ENCODE data around the gene DUS1L.

Gene DUS1L

DNA sequence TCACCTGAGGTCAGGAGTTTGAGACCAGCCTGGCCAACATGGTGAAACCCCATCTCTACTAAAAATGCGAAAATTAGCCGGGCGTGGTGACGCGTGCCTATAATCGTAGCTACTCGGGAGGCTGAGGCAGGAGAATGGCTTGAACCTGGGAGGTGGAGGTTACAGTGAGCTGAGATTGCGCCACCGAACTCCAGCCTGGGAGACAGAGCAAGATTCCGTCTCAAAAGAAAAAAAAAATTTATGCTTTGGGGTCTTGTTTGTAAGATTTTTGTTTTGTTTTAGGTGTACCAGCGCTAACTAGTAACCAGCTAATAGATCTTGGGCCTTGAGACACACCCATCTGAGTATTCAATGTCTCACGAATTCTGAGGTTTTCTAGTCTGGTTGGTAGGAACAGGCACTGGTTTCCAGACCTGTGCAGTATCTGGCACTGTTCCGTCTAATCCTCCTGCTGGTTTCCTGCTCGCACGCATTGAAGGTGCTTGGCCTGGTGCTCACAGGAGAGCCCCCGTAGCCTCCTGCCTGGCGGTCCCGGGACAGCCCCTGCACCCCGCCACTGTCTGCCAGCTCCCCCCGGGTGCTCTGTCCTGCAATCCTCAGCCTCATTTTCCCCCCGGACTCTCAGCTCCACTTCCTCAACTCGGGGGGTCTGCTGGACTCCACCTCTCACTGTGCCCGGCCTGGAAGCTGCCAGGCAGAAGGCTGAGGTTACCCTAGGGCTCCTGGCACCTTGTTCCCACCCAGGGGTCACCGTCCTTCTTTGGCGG lies 10.6 kb upstream of the DUS1L start:
- DNase-seq, result no peak

DNA sequence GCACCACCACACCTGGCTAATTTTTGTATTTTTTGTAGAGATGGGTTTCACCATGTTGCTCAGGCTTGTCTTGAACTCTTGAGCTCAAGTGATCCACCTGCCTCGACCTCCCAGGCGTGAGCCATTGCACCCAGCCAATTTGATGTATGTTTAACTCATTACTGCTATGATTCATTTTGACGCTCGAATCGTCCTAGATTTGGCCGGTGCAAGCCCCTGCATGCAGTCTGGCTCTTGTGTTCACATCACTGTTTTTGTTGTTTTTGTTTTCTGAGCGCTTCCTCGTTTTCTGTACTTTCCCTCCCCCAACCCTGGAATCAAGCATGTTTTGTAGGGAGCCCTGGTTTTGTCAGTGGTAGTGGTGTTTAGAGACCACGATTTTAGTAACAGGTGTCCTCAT lies 7.8 kb upstream of the DUS1L start:
- DNase-seq, result no peak

DNA sequence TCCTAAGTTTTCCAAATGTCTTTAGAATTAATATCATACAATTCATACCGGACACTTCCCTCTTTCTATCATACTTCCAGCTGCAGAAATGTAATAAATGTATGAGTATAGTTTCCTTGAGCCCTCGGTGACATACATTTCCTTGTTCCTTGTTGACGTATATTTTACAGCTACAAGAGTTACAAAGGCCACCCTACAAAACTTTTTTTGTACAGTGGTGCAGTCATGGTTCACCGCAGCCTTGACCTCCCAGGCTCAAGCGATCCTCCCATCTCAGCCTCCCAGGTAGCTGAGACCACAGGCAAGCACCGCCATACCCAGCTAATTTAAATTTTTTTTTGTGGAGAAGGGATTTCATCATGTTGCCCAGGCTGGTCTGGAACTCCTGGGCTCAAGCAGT lies 7.2 kb upstream of the DUS1L start:
- no peak for DNase-seq

DNA sequence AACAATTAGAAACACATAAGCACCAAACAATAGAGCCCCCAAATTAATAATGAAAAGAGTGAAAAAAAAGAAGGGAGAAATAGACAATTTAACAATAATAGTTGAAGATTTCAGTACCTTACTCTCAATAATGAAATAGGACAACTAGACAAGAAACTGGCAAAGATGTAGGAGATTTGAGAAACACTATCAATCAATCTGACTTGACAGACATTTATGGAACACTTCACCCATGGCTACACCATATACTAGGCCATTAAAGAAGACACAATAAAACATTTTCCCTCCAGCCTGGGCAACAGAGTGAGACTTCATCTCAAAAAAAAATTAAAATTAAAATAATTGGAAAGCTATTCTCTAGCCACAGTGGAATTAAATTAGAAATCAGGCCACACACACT lies 5.0 kb upstream of the DUS1L start:
- DNase-seq, result no peak

DNA sequence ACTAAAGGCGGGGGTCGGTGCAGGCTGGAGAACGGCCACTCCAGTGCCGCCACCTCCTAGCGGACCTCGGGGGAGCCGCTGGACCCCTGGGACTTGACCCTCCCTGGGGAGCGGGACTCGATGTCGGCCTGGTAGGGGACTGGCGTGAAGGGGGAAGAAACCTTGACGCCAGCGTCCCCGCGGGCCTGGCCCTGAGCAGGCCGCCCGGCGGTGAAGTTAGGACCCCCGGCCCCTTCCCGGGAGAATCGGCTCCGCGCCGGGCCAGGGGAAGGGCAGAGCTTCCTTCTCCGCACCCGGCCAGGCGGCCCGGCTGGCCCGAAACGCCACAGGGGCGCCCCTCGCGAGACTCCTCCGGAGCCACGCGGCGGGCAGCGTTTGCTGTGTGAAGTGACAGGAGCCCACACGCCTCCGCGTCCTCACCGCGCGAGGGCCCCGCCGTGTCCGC lies 389 bp downstream of the DUS1L start:
- DNase-seq, result no peak

DNA sequence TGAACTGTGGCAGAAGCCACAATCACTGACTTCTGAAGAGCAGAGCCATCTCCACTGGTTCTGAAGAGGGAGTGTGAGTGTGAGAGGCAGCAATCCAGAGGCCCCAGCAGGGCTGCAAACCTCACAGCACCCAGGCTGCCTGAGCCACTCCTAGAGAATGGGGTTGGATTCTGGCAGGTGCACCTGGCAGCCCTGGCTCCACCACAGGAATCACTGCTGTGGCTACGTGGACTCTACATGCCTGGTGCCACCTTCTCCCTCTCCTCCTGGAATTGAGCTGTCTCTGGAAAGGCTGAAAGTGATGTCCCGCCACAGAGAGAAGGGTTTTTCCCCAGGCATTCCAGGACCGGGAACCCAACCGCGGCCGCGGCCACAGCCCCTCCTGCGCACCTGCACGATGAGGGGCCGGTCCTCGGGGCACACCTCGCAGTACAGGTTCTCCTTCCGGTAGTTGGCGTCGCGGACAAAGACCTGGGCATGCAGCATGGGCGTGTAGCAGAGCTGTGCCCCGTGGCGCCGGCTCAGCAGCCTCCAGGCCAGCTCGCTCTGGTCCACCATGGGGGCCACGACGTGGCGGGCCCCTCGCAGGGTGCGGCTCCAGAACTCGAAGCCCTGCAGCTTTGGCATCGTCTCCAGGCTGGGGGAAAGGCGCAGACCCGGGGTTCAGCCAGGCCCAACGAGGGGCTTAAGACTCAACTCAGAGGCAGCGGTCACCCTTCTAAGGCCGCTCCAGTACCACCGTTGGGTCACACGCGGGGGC lies 991 bp downstream of the DUS1L start:
- DNase-seq, result no peak

DNA sequence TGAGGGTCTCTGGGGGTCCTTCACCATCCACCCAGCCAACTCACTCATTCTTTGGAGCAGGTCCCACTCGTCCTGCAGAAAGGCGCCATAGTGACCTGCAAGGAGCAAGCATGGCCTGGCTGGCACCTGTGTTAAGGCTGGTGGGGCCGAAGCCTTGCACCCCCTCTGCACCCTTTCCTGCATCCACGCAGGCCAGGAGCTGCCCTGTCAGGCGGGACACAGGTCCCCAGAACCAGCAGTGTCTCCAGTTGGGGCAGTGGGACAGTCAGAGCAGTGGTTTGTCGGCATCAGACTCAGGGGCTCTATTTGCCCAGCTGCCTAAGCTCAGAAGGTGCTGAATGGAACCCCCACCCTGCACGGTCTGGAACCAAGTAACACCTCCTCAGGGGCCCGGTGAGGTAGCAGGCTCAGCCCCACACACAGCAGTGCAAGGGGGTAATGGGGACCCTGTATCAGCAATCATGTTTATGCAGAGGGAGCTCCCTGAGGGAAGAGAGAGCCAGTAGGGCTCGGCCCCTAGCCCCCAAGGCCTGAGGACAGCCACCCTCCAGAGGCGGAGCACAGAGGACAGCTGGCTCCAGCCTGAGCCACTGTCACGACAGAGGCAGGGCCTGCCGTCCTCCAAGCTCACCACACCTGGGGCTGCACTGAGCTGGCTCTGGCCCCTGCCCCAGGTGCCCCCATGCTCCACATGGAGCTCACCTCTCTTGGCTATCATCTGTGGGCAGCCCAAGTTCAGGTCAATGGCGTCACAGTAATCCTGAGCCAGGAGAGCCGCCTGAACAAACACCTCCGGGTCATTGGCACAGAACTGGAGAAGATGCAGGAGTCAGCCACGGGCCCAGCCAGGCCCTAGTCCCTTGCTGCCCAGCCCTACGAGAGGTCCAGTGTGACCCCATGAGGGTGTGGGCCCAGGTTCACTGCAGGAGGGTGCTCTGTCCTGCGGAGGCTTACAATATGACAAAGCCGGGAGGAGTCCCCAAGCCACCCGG lies 1.9 kb downstream of the DUS1L start:
- no peak for DNase-seq

DNA sequence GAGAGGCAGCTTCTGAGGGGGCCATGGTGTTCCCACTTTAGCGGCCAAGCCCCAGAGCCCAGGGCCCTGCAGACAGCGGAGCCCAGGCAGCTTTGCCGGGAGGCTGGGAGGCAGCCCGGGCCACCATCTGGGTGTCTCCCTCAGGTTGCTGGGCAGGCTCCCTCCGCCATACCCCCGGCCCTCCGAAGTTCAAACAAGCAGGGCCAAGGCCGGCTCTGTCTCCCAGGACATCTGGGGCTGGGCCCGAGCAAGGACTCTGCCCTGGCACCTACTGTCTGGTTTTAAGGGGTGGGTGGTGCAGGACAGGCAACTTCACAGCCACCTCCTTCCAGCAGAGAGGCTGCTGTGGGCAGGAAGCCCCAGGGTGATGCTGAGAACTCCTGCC lies 2.6 kb downstream of the DUS1L start:
- DNase-seq, result no peak

DNA sequence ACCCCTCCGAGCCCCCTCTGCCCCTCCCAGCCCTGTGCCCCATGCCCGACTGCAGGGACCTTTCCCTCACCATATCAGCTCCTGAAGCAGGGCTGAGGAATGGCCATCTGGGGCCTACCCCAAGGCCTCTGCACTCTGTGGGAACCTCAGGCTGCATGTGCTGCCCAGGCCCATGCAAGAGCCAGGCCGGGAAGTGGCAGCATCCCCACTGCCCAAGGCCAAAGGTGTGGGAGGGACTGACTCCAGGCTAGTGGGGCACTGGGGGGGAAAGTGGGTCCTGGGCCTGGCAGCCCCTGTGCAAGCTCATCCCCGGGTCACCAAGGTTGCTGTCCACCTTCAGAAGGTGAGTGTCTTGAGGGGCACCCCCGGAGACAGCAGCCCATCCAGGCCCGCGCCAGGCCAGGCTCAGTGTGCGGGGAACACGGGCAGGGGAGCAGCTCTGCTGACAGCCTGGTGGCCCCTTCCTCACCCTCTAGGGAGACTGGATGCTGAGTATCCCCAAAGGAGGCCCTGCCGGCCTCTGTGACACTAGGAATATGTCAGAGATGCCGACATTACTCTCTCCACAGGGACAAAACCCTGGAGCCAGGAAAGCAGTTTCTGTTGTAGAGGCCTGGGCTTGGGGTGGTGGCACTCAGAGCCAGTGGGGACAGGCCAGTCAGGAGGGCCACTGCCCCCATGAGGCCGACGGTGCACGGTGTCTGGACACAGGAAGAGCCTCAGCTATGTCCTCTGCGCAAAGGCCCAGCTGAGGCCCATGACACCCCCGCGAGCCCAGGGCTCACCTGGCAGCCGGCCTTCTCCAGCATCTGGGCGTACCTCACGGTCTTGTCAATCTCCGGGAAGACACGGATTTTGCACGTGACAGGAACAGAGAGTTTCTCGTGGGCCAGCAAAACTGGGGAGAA lies 3.3 kb downstream of the DUS1L start:
- no peak for DNase-seq

DNA sequence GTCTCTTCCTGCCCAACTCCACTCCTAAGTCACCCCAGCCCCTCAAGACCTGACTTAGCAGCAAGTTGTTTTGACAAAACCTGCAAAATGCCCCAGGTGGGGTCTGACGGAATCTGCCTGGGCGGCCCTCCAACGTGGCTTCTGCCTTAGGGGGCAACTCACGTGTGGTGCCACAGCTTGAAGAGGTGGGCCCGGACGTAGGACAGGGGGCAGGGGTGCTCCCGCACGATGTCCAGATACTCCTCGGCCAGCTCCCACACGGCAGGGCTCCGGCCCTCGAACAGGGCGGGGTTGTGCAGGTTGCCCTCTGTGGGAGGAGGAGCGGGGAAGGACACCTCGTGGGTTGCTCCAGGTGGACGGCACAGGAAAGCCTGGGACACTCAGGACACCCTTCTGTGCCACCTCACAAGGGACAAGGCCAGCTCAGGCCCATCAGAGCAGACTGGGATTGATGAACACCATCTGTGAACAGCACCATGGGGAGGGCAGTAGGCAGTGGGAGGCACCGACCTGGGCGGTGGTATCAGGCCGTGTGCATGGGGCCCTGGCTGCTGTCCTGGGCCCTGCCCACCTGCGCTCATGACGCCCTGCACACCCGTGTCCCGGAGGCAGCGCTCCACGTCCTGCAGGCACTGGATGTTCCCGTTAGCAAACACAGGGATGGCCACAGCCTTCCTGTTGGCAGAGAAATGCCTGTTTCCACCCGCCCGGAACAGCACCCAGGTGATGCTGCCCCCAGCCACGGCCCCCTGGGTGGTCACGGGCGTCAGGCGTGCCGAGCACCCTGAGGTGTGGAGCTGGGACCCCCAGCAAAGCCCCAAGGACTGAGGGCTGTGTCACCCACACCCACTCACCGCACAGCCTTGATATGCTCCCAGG lies 4.3 kb downstream of the DUS1L start:
- DNase-seq, result no peak

DNA sequence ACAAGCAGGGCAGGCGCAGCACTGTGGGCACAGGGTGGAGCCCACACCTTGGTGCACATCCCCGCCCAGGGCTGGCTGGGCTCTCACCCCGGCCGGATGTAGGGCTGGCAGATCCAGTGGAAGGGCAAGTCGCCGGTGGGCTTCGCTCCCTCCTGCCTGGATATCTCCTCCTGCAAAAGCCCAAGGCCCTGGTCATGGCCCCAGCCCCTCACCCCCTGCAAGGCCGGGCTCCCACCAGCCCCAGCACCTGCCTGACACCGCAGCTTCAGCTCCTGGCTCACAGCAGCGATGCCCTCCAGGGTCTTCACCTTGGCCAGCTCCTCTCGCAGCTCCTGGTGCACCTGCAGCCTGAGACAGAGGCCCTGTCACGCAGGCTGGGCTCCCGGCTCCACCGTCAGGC lies 5.0 kb downstream of the DUS1L start:
- DNase-seq, result no peak

DNA sequence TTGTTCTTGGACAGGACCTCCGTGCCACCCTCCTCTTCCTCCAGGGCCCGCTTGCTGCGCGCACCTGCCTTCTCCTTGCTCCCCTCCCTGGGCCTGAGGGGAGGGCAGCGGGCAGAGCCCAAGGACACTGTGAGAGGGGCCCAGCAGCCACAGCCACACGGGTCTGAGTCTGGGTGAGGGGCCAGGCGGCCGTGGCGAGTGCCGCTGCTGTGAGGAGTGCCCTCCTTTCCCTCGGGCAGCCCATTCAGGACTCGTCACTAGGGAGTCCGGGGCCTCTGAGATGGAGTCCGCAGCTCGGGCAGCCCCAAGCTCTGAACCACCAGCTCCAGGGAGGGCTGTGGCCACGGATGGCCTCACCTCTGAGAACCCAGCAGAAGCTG lies 5.6 kb downstream of the DUS1L start:
- DNase-seq, result no peak

DNA sequence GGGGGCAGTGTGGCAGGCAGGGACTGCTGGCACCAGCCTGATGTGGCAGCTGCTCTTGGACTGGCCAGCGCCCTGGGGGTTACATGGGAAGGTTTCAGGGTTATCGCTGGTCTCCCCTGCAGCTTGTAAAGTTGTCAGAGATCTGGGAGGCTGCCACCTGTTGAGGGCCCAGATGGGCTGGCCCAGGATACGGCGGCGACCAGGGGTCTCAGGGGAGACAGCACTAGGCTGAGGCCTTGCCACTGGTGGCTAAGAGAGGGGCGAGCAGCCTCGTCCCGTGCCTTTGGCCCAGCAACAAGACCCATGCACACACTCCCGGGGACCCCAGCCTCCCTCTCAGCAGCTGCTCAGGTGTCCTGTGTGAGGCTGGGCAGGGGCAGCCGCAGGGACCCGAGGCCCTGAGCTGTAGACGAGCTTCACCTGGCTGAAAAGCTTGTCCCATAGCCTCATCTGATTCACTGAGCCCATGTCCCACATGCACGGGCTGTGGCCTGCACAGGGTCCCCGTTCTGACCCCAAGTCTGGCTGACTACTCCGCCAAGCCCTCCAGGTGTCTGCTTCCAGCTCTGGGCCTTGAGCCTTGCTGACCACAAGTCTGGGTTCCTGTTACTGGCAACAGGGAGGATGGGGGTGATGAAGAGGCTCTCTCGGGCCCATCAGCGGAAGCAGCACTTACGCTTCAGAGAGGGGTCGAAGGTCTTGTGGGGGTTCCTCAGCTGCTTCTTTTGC lies 6.2 kb downstream of the DUS1L start:
- DNase-seq, result no peak

DNA sequence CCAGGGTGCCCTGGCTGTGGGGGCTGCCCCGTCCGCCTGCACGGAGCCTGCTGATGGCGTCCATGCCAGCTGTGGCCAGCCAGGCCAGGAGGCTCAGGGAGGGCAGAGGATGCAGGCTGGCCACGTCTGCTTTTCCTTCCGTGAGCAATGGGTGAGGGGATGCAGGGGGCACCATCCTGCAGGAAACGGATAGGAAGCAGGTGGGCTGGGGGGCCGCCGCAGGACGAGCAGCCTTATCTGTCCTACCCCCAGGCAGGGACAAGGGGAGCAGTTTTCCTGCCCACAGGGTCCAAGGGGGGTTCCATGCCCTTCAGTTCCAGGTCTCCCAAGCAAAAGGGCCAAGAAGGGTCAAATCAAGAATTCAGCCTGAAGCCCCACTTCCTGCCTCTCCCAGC lies 6.8 kb downstream of the DUS1L start:
- DNase-seq, result no peak

DNA sequence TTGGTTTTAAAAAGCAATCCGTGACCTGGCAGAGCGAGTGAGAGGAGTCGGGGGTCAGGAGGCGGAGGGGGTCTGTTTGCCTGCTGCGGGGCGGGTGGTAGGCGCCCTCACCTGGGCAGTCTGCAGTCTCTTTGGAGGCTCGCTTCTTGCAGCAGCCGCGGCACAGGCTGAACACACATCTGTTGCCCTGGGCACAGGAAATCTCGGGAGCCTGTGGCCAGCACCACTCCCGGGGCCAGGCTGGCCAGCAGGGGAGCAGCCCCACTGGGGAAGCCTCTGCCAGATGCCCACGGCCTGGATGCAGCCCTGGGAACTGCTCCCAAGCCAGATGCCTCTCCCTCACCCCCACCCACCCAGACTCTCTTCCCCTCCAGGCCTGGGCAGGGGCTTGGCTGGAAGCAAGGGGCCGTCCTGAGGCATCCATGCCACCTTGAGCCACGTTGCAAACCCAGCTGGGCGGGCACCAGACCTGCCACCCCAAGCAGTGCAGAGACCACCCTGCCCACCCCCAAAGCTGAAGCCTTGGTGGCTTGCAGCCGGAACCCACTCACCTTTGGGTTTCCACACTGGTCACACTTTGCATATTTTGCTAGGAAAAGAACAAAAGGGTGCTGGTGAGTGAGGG lies 7.3 kb downstream of the DUS1L start:
- DNase-seq, result no peak

DNA sequence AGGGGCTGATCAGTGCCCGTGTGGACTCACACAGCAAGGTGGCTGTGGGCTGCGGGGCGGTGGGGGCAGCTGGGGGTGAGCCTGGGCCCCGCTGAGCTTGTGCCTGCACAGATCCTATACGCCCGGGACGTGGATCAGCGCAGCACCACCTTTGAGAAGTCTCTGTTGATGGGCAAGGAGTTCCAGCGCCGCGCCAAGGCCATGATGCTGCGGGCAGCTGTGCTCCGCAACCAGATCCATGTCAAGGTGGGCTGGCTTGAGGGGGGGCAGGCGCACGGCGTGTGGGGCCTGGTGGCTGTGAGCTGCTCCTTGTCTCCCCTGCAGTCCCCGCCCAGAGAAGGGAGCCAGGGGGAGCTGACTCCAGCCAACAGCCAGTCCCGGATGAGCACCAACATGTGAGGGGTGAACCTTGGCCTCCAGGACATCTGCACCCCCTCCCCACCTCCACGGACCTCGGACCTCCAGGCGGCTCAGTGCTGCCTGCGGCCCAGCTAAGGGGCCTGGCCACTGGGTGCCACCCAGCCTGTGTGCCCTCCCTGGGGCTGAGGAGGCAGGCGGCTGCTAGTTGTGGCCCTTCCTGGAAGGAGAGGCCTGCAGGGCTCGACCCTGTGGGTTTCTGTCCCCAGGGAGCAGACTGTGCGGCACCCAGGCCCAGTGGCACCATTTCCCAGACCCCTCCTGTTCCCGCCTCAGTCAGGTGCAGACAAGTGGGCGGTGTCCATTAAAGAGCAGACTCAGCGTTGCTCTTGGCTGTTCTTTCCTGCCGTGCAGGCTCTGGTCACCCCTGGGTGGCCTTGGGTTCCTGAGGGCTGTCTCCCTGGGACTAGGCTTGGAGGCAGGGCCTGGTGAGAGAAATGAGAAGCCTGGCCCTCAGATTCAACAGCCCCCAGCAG lies 8.6 kb downstream of the DUS1L start:
- no peak for DNase-seq

DNA sequence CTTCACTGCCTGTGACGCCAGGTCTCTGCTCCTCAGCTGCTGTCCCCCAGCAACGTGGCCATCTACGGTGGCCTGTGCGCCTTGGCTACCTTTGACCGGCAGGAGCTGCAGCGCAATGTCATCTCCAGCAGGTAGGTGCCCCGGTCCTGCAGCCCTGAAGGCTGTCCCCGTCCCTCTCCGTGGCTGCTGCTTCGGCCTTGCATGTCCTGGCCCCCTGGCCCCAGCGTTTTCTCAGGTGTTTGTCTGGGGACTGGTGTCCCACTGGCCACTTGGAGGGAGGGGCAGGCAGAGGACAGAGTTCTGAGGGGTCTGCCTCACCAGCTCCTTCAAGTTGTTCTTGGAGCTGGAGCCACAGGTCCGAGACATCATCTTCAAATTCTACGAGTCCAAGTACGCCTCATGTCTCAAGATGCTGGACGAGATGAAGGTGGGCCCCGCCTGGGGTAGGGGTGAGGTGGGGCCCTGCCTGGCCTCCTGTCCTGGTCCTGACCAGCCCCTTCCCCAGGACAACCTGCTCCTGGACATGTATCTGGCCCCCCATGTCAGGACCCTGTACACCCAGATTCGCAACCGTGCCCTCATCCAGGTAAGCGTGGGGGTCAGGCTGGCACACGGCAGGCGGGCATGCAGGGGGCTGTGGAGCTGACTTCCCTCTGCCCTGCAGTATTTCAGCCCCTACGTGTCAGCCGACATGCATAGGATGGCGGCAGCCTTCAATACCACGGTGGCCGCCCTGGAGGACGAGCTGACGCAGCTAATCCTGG lies 9.5 kb downstream of the DUS1L start:
- DNase-seq, result no peak

Data from activated CD4-positive, alpha-beta T cell treated with anti-CD3 and anti-CD28 coated beads, Interleukin-2, amount 50 U/mL, for 16 hours (primary cell).